ENCODE data around the gene SALL4. TPM values are rescaled to one million over a fixed set of nuclear protein-coding genes. Genes with fewer than 3 reads are reported as not detected.
"Not testable (repeated sequence)": the region's sequence is repeated elsewhere in the genome, so short reads cannot be mapped to it uniquely, and the experiment has no call there.

Gene SALL4
- total and polyA plus RNA-seq, 5 donors from 2014 or later, result not detected

GRCh38 chr20:51750037-51750769 lies 52.1 kb downstream of the SALL4 start:
- Mint-ChIP-seq H3K27me3 (no peaks in the 10 kb centered on the region), H3K4me1 (no peaks in the 10 kb centered on the region), H3K36me3 (no peaks in the 10 kb centered on the region), H3K27ac (no peak overlapping the region), H3K9me3 (peaks cover 0 to 1% (median 0%) of the 10 kb centered on the region in 7 donors), H3K4me3 (no peak overlapping the region)
- Histone ChIP-seq H3K27ac (ENCODE audit: insufficient read depth, low read length, poor library complexity, severe bottlenecking) (no peak overlapping the region), H3K4me3 (ENCODE audit: low read depth, low read length) (no peak overlapping the region), H3K9me3 (ENCODE audit: control insufficient read depth in 2 of 2, low read length in 2 of 2) (no peaks in the 10 kb centered on the region), H3K27me3 (ENCODE audit: control insufficient read depth, insufficient read depth, low read length) (no peaks in the 10 kb centered on the region), H3K36me3 (ENCODE audit: control insufficient read depth, insufficient read depth, low read length) (no peaks in the 10 kb centered on the region), H3K4me1 (ENCODE audit: control insufficient read depth, insufficient read depth, low read length, poor library complexity, severe bottlenecking) (no peaks in the 10 kb centered on the region)
- ATAC-seq (ENCODE audit: low read depth in 2 of 2), result no peak
- peak in 1 of 3 donors; percentile 15 for DNase-seq

- Histone ChIP-seq H3K36me3 (ENCODE audit: control insufficient read depth, insufficient read depth, low read length) (no peaks in the 10 kb centered on the region), H3K27me3 (ENCODE audit: control insufficient read depth, insufficient read depth, low read length) (no peaks in the 10 kb centered on the region), H3K27ac (ENCODE audit: insufficient read depth, low read length, poor library complexity, severe bottlenecking) (no peak overlapping the region), H3K9me3 (ENCODE audit: control insufficient read depth in 2 of 2, low read length in 2 of 2) (no peaks in the 10 kb centered on the region), H3K4me3 (ENCODE audit: low read depth, low read length) (no peak overlapping the region), H3K4me1 (ENCODE audit: control insufficient read depth, insufficient read depth, low read length, poor library complexity, severe bottlenecking) (no peaks in the 10 kb centered on the region)
- no peaks in the 10 kb centered on the region for H3K27me3 Mint-ChIP-seq
- peaks cover 0 to 1% (median 0%) of the 10 kb centered on the region in 7 donors for H3K9me3 Mint-ChIP-seq
- H3K27ac Mint-ChIP-seq, result no peak overlapping the region
- no peaks in the 10 kb centered on the region for H3K36me3 Mint-ChIP-seq
- H3K4me3 Mint-ChIP-seq, result no peak overlapping the region
- ATAC-seq (ENCODE audit: low read depth in 2 of 2) (no peak), DNase-seq (no peak)
- H3K4me1 Mint-ChIP-seq, result no peaks in the 10 kb centered on the region
These were observed 52.7 kb downstream of the SALL4 start for GRCh38 chr20:51749674-51750036.

DNA sequence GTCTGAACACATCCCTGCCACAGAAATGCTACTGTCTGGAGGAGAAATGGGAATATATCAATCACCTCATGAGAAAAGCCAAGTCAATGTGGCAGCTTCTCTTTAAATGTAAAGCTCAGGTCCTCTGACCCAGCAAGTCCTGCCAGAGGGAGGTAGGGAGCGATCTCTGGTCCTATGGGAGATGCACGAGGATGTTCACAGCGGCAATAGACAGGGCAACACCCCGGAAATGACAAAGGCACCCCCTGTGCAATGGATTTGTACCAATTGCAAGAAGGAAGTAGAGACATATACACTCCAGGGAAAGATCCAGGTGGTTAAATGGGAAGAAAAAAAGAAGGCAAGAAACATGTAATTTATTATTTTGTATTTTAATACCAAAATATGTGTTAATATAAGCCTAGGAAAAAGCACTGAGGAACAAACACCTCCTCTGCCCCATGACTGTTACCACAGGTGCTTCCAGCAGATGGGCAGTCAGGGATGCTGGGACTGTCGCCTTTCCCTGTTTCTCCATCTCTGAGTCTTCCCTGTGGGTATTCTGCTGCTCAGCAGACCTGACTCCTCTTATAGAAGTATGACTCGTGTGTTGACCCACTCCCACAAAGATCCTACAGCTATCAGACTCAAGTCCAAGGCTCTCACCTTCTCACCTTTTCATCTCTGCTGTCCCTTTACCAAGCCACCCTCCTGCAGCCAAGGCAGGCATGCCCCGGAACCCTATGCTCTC lies 55.0 kb downstream of the SALL4 start:
- H3K27me3 ChIP-seq (ENCODE audit: control insufficient read depth, insufficient read depth, low read length), result no peaks in the 10 kb centered on the region
- H3K36me3 ChIP-seq (ENCODE audit: control insufficient read depth, insufficient read depth, low read length), result no peaks in the 10 kb centered on the region
- H3K27ac ChIP-seq (ENCODE audit: insufficient read depth, low read length, poor library complexity, severe bottlenecking), result no peak overlapping the region
- no peak overlapping the region for H3K4me3 ChIP-seq (ENCODE audit: low read depth, low read length)
- Mint-ChIP-seq H3K4me1 (no peaks in the 10 kb centered on the region), H3K36me3 (no peaks in the 10 kb centered on the region), H3K9me3 (no peaks in the 10 kb centered on the region), H3K27ac (no peak overlapping the region), H3K4me3 (no peak overlapping the region), H3K27me3 (peaks cover 1% of the 10 kb centered on the region)
- no peak for DNase-seq
- H3K9me3 ChIP-seq (ENCODE audit: control insufficient read depth in 2 of 2, low read length in 2 of 2), result no peaks in the 10 kb centered on the region
- no peaks in the 10 kb centered on the region for H3K4me1 ChIP-seq (ENCODE audit: control insufficient read depth, insufficient read depth, low read length, poor library complexity, severe bottlenecking)
- ATAC-seq (ENCODE audit: low read depth in 2 of 2), result no peak

DNA sequence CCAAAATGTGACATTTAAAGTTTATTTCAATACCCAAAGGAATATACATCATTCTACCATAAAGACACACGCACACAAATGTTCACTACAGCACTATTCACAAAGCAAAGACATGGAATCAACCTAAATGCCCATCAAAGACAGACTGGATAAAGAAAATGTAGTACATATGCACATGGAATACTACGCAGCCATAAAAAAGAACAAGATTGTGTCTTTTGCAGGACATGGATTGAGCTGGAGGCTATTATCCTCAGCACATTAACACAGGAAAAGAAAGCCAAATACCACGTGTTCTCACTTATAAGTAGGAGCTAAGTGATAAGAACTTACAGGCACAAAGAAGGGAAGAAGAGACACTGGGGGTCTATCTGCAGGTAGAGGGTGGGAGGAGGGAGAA lies 56.5 kb downstream of the SALL4 start:
- H3K4me3 Mint-ChIP-seq, result no peak overlapping the region
- DNase-seq, result no peak

DNA sequence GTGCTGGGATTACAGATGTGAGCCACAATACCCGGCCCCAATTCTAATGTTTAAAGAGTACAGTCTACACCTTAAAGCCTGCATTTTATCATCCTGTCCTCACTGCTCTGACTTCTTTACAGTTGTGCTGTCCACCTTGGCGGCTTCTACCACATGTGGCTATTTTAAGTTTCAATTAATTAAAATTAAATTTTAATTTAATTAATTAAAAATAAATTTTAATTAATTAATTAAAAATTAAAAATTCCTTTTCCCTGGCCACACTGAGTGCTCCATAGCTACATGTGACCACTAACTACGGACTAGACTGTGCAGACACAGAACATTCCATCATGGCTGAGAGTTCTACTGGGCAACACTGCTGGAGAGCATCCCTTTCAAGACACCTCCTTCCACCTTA lies 61.5 kb downstream of the SALL4 start:
- Histone ChIP-seq H3K4me3 (ENCODE audit: low read depth, low read length) (no peak overlapping the region), H3K9me3 (ENCODE audit: control insufficient read depth in 2 of 2, low read length in 2 of 2) (no peaks in the 10 kb centered on the region), H3K4me1 (ENCODE audit: control insufficient read depth, insufficient read depth, low read length, poor library complexity, severe bottlenecking) (no peaks in the 10 kb centered on the region), H3K27ac (ENCODE audit: insufficient read depth, low read length, poor library complexity, severe bottlenecking) (no peak overlapping the region), H3K36me3 (ENCODE audit: control insufficient read depth, insufficient read depth, low read length) (no peaks in the 10 kb centered on the region), H3K27me3 (ENCODE audit: control insufficient read depth, insufficient read depth, low read length) (no peaks in the 10 kb centered on the region)
- ATAC-seq (ENCODE audit: low read depth in 2 of 2) (no peak), DNase-seq (no peak)
- Mint-ChIP-seq H3K4me3 (no peak overlapping the region), H3K27me3 (peaks cover 8% of the 10 kb centered on the region), H3K36me3 (no peaks in the 10 kb centered on the region), H3K27ac (no peak overlapping the region), H3K9me3 (no peaks in the 10 kb centered on the region), H3K4me1 (no peaks in the 10 kb centered on the region)

More for the DNA sequence above, 56.5 kb downstream of the SALL4 start:
- H3K27ac ChIP-seq (ENCODE audit: insufficient read depth, low read length, poor library complexity, severe bottlenecking), result no peak overlapping the region
- no peaks in the 10 kb centered on the region for H3K4me1 Mint-ChIP-seq
- no peak overlapping the region for H3K4me3 ChIP-seq (ENCODE audit: low read depth, low read length)
- no peaks in the 10 kb centered on the region for H3K9me3 Mint-ChIP-seq
- peaks cover 4% of the 10 kb centered on the region for H3K27me3 Mint-ChIP-seq
- no peaks in the 10 kb centered on the region for H3K9me3 ChIP-seq (ENCODE audit: control insufficient read depth in 2 of 2, low read length in 2 of 2)
- H3K36me3 Mint-ChIP-seq, result no peaks in the 10 kb centered on the region
- H3K27me3 ChIP-seq (ENCODE audit: control insufficient read depth, insufficient read depth, low read length), result no peaks in the 10 kb centered on the region
- H3K27ac Mint-ChIP-seq, result no peak overlapping the region
- no peaks in the 10 kb centered on the region for H3K4me1 ChIP-seq (ENCODE audit: control insufficient read depth, insufficient read depth, low read length, poor library complexity, severe bottlenecking)
- ATAC-seq (ENCODE audit: low read depth in 2 of 2), result no peak
- H3K36me3 ChIP-seq (ENCODE audit: control insufficient read depth, insufficient read depth, low read length), result no peaks in the 10 kb centered on the region

GRCh38 chr20:51740308-51740707 lies 62.0 kb downstream of the SALL4 start:
- not testable (repeated sequence) for H3K36me3 ChIP-seq (ENCODE audit: control insufficient read depth, insufficient read depth, low read length); H3K27me3 Mint-ChIP-seq; H3K4me3 ChIP-seq (ENCODE audit: low read depth, low read length); H3K9me3 ChIP-seq (ENCODE audit: control insufficient read depth in 2 of 2, low read length in 2 of 2); H3K4me1 Mint-ChIP-seq; H3K27ac ChIP-seq (ENCODE audit: insufficient read depth, low read length, poor library complexity, severe bottlenecking); H3K4me1 ChIP-seq (ENCODE audit: control insufficient read depth, insufficient read depth, low read length, poor library complexity, severe bottlenecking); DNase-seq; H3K36me3 Mint-ChIP-seq; H3K27ac Mint-ChIP-seq; H3K27me3 ChIP-seq (ENCODE audit: control insufficient read depth, insufficient read depth, low read length); H3K4me3 Mint-ChIP-seq; ATAC-seq (ENCODE audit: low read depth in 2 of 2); H3K9me3 Mint-ChIP-seq

- no peaks in the 10 kb centered on the region for H3K36me3 ChIP-seq (ENCODE audit: control insufficient read depth, insufficient read depth, low read length)
- no peaks in the 10 kb centered on the region for H3K4me1 ChIP-seq (ENCODE audit: control insufficient read depth, insufficient read depth, low read length, poor library complexity, severe bottlenecking)
- H3K4me3 ChIP-seq (ENCODE audit: low read depth, low read length), result no peak overlapping the region
- Mint-ChIP-seq H3K36me3 (no peaks in the 10 kb centered on the region), H3K27me3 (peaks cover 9% of the 10 kb centered on the region), H3K9me3 (no peaks in the 10 kb centered on the region), H3K4me3 (no peak overlapping the region), H3K4me1 (no peaks in the 10 kb centered on the region), H3K27ac (no peak overlapping the region)
- no peak overlapping the region for H3K27ac ChIP-seq (ENCODE audit: insufficient read depth, low read length, poor library complexity, severe bottlenecking)
- DNase-seq, result no peak
- ATAC-seq (ENCODE audit: low read depth in 2 of 2), result no peak
- H3K9me3 ChIP-seq (ENCODE audit: control insufficient read depth in 2 of 2, low read length in 2 of 2), result no peaks in the 10 kb centered on the region
- H3K27me3 ChIP-seq (ENCODE audit: control insufficient read depth, insufficient read depth, low read length), result no peaks in the 10 kb centered on the region
These were observed 62.5 kb downstream of the SALL4 start for GRCh38 chr20:51739722-51740249.
